ENCODE results near the gene DHX30. TPM values are rescaled to one million over a fixed set of nuclear protein-coding genes. Genes with fewer than 3 reads are reported as not detected.
A peak's percentile ranks its signal among the peaks of the same experiment; 100 is the strongest.
"Not testable (repeated sequence)": the region's sequence is repeated elsewhere in the genome, so short reads cannot be mapped to it uniquely, and the experiment has no call there.

Gene DHX30, protein sequence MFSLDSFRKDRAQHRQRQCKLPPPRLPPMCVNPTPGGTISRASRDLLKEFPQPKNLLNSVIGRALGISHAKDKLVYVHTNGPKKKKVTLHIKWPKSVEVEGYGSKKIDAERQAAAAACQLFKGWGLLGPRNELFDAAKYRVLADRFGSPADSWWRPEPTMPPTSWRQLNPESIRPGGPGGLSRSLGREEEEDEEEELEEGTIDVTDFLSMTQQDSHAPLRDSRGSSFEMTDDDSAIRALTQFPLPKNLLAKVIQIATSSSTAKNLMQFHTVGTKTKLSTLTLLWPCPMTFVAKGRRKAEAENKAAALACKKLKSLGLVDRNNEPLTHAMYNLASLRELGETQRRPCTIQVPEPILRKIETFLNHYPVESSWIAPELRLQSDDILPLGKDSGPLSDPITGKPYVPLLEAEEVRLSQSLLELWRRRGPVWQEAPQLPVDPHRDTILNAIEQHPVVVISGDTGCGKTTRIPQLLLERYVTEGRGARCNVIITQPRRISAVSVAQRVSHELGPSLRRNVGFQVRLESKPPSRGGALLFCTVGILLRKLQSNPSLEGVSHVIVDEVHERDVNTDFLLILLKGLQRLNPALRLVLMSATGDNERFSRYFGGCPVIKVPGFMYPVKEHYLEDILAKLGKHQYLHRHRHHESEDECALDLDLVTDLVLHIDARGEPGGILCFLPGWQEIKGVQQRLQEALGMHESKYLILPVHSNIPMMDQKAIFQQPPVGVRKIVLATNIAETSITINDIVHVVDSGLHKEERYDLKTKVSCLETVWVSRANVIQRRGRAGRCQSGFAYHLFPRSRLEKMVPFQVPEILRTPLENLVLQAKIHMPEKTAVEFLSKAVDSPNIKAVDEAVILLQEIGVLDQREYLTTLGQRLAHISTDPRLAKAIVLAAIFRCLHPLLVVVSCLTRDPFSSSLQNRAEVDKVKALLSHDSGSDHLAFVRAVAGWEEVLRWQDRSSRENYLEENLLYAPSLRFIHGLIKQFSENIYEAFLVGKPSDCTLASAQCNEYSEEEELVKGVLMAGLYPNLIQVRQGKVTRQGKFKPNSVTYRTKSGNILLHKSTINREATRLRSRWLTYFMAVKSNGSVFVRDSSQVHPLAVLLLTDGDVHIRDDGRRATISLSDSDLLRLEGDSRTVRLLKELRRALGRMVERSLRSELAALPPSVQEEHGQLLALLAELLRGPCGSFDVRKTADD
- polyA plus RNA-seq (ENCODE audit: insufficient read length in 3 of 3), result 10 to 100 TPM; 58.1 to 60.6 (median 59.4) TPM

GRCh38 chr3:47802734-47803479, at the start of gene DHX30:
Gene DHX30, plus strand, starts transcription at chr3:47803138. Its CDS starts 7,546 bp downstream, at chr3:47810684.
- DNase-seq (ENCODE audit: low read depth in 3 of 3, low spot score in 2 of 3), result peak in 2 of 3 donors; percentile 73 to 75

- no peak for DNase-seq (ENCODE audit: low read depth in 3 of 3, low spot score in 2 of 3)
Observed at GRCh38 chr3:47758261-47759025, 44.5 kb upstream of the DHX30 start.

- not testable (repeated sequence) for DNase-seq (ENCODE audit: low read depth in 3 of 3, low spot score in 2 of 3)
Observed at GRCh38 chr3:47760207-47760606, 42.7 kb upstream of the DHX30 start.

- DNase-seq (ENCODE audit: low read depth in 3 of 3, low spot score in 2 of 3), result no peak
Observed at GRCh38 chr3:47761046-47761445, 41.9 kb upstream of the DHX30 start.

DNA sequence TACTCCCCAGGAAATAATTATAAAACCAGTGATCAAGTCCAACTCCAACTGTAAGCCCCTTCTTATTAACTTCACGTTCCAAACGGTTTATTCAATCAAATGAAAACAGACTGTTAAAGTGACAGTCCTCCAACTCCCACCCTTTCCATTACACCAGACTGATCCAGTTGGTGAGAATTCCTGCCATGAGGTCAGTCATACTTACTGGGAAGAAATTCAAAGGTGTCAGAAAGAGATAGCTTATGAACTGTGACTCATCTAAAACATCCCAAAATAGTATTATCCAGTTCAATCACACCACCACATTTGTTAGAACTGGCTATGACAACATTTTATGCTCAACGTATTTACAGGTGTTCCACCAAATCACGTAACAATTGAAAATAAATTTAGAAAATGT, 40.7 kb upstream of the DHX30 start:
- no peak for DNase-seq (ENCODE audit: low read depth in 3 of 3, low spot score in 2 of 3)

- DNase-seq (ENCODE audit: low read depth in 3 of 3, low spot score in 2 of 3), result no peak
Observed at GRCh38 chr3:47766186-47766585, 36.8 kb upstream of the DHX30 start.

DNA sequence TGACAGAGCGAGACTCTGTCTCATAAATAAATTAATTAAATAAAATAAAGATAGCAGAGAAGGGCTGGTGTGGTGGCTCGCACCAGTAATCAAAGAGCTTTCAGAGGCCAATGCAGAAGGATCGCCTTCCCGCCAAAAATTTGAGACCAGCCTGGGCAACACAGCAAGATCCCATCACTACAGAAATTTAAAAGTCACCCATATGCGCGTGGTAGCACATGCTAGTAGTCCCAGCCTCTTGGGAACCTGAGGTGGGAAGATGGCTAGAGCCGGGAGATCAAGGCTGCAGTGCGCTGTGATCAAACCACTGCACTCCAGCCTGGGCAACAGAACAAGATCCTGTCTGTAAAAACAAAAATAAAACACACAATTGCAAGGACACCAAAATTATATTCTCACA, 30.9 kb upstream of the DHX30 start:
- DNase-seq (ENCODE audit: low read depth in 3 of 3, low spot score in 2 of 3), result no peak

- DNase-seq (ENCODE audit: low read depth in 3 of 3, low spot score in 2 of 3), result no peak
Observed at GRCh38 chr3:47772788-47773187, 30.1 kb upstream of the DHX30 start.

DNA sequence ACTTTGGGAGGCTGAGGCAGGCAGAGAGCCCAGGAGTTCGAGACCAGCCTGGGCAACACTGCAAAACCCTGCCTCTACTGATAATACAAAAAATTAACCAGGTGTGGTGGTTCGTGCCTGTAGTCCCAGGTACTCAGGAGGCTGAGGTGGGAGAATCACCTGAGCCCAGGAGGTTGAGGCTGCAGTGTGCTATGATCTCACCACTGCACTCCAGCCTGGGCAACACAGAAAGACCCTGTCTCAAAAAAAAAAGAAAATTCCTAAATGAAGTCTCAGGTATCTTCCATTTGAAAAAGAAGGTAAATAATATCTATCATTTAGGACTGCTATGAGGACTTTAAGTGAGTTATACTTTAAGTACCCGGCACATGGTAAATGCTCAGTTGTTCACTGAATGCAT, 24.2 kb upstream of the DHX30 start:
- DNase-seq (ENCODE audit: low read depth in 3 of 3, low spot score in 2 of 3), result no peak

- peak; percentile 50 to 70 (median 54) for DNase-seq (ENCODE audit: low read depth in 3 of 3, low spot score in 2 of 3)
Observed at GRCh38 chr3:47780741-47781684, 21.9 kb upstream of the DHX30 start.

DNA sequence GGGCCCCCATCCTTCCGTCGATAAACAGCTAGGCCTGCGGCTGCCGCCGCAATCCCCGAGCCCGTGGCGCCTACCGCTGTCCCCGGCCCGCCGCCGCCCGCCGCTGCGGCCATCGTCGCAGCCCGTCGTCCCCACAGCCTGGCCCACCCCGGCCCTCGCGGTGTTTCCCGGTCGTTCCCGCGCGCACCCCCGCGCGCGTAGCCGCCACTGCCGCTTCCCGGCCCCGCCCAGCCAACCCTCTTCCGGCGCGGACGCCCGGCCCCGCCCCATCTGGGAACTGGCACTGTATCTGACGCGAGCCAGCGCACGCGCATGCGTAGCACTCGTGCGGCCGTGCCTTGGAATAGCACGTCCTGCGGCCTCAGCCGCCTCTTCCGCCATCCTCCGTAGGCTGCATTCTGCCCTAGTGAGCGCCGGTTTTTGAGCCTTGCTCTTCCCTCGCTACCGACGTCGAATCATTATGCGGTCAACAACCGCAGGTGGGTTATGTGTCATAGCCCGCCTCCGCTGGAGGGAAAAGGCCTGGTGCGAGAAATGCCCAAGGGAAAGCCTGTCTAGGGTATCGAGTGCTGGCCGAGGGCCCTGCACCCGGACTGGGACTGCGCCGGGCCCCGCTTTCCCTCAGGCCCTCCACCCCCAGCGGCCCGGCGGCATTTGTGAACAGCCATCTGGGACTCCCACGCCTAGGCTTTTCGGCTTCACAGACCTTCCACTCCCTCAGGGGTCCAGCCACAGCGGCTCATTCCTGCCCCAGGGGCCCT, 21.1 kb upstream of the DHX30 start, which contains the start of gene SMARCC1:
SMARCC1 (minus strand) TSS at position 209 of the 761 bp plus-strand sequence; CDS start at position 113, 96 bp downstream.
- peak; percentile 92 to 94 (median 93) for DNase-seq (ENCODE audit: low read depth in 3 of 3, low spot score in 2 of 3)

DNA sequence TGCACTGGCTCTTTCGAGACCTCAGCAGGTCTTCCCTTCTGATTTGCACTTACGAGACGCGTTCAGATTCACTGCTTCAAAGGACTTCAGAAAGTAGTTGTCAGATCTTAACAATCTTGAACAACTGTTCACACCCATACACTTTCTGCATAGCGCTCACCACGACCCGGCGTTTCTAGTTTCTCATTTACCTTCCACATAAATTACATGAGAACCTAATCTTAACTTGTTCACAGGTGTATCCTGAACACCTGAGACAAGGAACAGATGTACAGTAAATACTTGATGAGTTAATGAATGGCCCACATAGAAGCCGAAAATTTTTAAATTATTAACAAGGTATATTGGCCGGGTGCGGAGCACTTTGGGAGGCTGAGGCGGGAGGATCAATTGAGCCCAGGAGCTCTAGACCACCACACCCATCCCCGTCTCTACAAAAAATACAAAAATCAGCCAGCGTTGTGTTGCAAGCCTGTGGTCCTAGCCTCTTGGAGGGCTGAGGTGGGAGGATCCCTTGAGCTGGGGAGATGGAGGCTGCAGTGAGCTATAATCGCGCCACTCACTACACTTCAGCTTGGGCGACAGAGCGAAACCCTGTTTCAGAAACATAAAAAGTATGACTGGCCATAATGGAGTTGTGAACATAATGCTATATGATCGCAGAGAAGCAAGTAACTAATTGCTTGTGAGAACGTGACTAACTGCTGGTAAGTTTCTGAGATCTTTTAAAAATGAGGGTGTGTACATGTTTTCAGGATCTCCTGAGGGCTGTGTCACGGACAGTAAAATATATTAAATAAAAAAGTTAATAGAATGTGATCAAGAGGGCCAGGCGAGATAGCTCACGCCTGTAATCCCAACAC, 20.3 kb upstream of the DHX30 start:
- peak in 1 of 3 donors; percentile 19 for DNase-seq (ENCODE audit: low read depth in 3 of 3, low spot score in 2 of 3)

DNA sequence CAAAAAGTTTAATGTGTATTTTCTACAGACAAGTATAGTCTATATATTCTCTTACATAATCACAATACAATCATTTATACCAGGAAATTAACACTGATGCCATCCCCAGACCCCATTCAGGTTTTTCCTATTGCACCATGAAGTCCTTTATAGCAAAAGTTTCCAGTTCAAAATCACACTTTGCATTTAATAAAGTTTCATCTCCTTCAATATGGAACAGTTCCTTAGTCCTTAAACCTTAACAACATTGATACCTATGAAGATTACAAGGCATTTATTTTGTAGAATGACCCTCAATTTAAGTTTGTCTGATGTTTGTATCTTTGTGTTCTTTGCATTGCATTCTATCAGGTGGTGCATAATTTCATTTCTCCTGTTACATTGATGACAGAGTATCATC, 19.3 kb upstream of the DHX30 start:
- DNase-seq (ENCODE audit: low read depth in 3 of 3, low spot score in 2 of 3), result no peak

DNA sequence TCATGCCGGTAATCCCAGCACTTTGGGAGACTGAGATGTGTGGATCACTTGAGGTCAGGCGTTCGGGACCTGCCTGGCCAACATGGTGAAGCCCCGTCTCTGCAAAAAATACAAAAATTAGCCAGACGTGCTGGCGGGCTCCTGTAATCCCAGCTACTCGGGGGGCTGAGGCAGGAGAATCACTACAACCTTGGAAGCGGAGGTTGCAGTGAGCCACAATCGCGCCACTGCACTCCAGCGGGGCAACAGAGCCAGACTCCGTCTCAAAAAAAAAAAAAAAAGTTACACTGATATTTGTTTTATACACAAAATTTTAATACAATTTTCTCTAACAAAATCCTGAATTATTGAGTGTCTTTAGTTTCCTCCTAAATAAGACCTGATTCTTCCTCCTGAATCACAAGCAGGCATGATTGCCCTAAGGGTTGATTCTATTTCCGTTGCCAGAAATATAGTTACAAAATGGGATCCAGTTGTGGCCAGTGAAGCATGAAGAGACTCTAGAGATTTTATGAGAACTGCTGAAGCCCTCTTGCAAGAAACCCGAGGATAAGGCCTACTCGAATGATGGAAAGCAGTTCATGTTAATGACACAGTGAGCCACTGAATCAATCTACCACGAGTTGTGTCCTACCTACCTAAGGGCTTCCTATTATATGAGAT, 11.6 kb upstream of the DHX30 start:
- no peak for DNase-seq (ENCODE audit: low read depth in 3 of 3, low spot score in 2 of 3)

- DNase-seq (ENCODE audit: low read depth in 3 of 3, low spot score in 2 of 3), result no peak
Observed at GRCh38 chr3:47792699-47793098, 10.2 kb upstream of the DHX30 start.

DNA sequence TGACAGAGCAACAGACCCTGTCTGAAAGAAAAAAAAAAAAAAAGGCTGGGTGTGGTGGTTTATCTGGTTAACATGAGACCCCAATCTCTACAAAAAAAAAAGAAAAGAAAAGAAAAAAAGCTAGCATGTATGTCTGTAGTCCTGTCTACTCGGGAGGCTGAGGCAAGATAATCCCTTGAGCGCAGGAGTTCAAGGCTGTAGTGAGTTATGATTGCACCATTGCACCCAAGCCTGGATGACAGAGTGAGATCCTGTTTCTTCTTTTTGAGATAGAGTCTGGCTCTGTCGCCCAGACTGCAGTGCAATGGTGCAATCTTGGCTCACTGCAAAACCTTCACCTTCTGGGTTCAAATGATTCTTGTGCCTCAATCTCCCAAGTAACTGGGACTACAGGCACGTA, 8.4 kb upstream of the DHX30 start:
- no peak for DNase-seq (ENCODE audit: low read depth in 3 of 3, low spot score in 2 of 3)

Data from right renal cortex interstitium (tissue), 3 donors.